ENCODE results near the gene SIAH2. TPM values are rescaled to one million over a fixed set of nuclear protein-coding genes. Genes with fewer than 3 reads are reported as not detected.
"Not testable (repeated sequence)": the region's sequence is repeated elsewhere in the genome, so short reads cannot be mapped to it uniquely, and the experiment has no call there.

SIAH2 gene
- total RNA-seq, 2 donors from 2014 or later: 14.8 to 30.0 TPM

GRCh38 chr3:150803440-150803985 lies 40.5 kb upstream of the SIAH2 start:
- no peaks in the 10 kb centered on the region for H3K27me3 ChIP-seq
- H3K9me3 ChIP-seq: no peaks in the 10 kb centered on the region
- no peaks in the 10 kb centered on the region for H3K36me3 ChIP-seq
- TF ChIP-seq, protein P1, sequence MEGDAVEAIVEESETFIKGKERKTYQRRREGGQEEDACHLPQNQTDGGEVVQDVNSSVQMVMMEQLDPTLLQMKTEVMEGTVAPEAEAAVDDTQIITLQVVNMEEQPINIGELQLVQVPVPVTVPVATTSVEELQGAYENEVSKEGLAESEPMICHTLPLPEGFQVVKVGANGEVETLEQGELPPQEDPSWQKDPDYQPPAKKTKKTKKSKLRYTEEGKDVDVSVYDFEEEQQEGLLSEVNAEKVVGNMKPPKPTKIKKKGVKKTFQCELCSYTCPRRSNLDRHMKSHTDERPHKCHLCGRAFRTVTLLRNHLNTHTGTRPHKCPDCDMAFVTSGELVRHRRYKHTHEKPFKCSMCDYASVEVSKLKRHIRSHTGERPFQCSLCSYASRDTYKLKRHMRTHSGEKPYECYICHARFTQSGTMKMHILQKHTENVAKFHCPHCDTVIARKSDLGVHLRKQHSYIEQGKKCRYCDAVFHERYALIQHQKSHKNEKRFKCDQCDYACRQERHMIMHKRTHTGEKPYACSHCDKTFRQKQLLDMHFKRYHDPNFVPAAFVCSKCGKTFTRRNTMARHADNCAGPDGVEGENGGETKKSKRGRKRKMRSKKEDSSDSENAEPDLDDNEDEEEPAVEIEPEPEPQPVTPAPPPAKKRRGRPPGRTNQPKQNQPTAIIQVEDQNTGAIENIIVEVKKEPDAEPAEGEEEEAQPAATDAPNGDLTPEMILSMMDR (IDR thresholded peaks at IDR 0.05): no peak
- H3K4me1 ChIP-seq: no peaks in the 10 kb centered on the region
- no peak overlapping the region for H3K4me3 ChIP-seq
- no peak for DNase-seq (ENCODE audit: low spot score)
- no peak overlapping the region for H3K27ac ChIP-seq

- Histone ChIP-seq H3K36me3 (no peaks in the 10 kb centered on the region), H3K27ac (no peak overlapping the region), H3K4me1 (no peaks in the 10 kb centered on the region), H3K9me3 (no peaks in the 10 kb centered on the region), H3K4me3 (no peak overlapping the region), H3K27me3 (no peaks in the 10 kb centered on the region)
- no peak for DNase-seq (ENCODE audit: low spot score)
- TF ChIP-seq, protein P1 (IDR thresholded peaks at IDR 0.05): no peak
Measured at GRCh38 chr3:150800722-150801121, 37.8 kb upstream of the SIAH2 start.

DNA sequence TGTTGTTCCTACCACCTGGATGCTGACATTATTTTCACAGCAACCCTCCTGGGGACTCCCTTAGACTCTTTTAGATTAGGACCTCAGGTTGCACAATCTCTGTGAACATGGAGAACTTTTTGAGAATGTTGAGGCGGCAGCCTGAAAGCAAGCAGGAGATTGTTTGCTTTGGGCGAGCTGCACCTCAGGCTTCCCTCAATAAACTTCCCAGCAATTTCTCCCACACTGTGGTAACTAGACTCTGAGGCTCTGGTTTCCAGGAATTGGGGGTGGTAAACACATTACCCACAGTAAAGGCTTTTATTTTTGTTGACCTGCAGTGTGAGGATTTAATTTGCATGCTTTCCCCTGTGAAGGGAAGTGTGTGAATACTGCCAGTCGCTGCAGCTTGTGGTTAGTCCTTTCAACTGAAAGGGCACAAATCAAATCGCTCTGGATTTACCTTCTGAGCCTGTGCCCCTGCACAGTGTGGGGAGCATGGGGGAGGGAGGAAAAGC lies 35.2 kb upstream of the SIAH2 start:
- H3K36me3 ChIP-seq: no peaks in the 10 kb centered on the region
- H3K4me3 ChIP-seq: no peak overlapping the region
- no peak for DNase-seq (ENCODE audit: low spot score)
- H3K9me3 ChIP-seq: no peaks in the 10 kb centered on the region
- H3K27me3 ChIP-seq: no peaks in the 10 kb centered on the region
- H3K4me1 ChIP-seq: no peaks in the 10 kb centered on the region
- H3K27ac ChIP-seq: no peak overlapping the region
- TF ChIP-seq, protein P1 (IDR thresholded peaks at IDR 0.05): no peak

GRCh38 chr3:150797155-150797554 lies 34.2 kb upstream of the SIAH2 start:
- no peaks in the 10 kb centered on the region for H3K4me1 ChIP-seq
- no peak overlapping the region for H3K4me3 ChIP-seq
- no peak overlapping the region for H3K27ac ChIP-seq
- no peak for DNase-seq (ENCODE audit: low spot score)
- H3K27me3 ChIP-seq: no peaks in the 10 kb centered on the region
- H3K36me3 ChIP-seq: no peaks in the 10 kb centered on the region
- no peaks in the 10 kb centered on the region for H3K9me3 ChIP-seq
- TF ChIP-seq, protein P1 (IDR thresholded peaks at IDR 0.05): no peak

GRCh38 chr3:150796527-150796926 lies 33.6 kb upstream of the SIAH2 start:
- H3K36me3 ChIP-seq; H3K4me1 ChIP-seq; H3K4me3 ChIP-seq; H3K27ac ChIP-seq; DNase-seq (ENCODE audit: low spot score); H3K27me3 ChIP-seq; H3K9me3 ChIP-seq: not testable (repeated sequence)

DNA sequence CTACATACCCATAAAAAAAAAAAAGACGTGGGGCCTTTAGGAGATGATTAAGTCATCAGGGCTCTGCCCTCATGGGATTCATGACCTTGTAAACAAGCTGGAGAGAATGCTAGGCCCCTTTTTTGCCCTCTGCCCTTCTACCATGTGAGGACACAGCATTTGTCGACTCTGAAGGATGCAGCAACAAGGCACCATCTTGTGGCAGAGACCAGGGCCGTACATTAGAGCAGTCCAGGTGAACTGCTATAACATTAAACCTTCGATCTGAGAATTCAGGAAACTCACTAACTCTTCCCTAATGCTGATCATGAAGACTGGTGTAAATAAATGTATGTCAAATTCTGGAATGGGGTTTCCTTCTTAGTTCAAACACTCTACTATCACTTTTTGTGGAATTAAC lies 30.7 kb upstream of the SIAH2 start:
- Histone ChIP-seq H3K36me3 (no peaks in the 10 kb centered on the region), H3K27me3 (no peaks in the 10 kb centered on the region), H3K9me3 (no peaks in the 10 kb centered on the region), H3K4me3 (no peak overlapping the region), H3K4me1 (no peaks in the 10 kb centered on the region), H3K27ac (no peak overlapping the region)
- DNase-seq (ENCODE audit: low spot score): no peak
- TF ChIP-seq, protein P1 (IDR thresholded peaks at IDR 0.05): no peak
